CD4-positive, alpha-beta T cell treated with Interleukin-10 for 1 hour (primary cell): ENCODE results near the gene MARCHF9.

ENCODE experiments used
- DNase-seq: peaks from one replicate; pipeline ENCODE4 v3.0.0-alpha.2; 2020

The MARCHF9 gene

DNA sequence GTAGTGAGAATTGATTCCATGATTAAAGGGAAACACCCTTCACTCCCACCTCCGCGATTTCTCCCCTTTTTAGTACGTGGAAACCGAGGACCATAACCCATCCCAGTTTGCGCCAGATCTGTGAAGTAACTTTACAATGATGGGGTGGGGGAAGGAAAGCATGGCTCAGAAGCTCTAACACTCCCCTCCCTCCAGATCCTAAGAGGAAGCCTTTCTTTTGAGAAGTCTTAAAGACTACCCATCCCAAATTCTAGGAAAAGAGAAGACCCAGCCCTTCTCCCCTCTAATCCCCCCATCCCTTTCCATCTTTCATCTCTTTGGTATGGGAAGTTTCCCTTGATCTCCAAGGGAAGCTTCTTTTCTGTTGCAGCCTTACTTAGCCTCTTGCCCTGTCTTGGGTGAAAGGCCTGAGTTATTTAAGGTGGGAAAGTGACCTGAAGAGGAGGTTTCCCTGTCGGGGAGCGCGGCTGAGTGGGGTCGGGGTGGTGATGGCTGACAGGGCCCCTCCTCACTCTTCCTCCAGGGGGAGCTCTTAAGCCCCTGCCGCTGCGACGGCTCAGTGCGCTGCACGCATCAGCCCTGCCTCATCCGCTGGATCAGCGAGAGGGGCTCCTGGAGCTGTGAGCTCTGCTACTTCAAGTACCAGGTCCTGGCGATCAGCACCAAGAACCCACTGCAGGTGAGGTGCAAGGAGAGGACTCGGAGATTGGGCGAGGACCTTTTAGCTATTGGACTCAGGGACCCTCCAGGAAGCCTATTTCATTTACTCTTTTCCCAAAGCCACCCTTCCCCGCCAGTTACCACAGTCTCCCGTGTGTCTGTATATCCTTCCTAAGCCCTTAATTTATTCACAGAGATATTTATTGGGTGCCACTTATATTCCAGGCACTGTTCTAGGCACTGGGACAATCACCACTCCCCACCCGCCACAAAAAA lies 1.8 kb downstream of the MARCHF9 start:
- DNase-seq: peak; percentile 81

DNA sequence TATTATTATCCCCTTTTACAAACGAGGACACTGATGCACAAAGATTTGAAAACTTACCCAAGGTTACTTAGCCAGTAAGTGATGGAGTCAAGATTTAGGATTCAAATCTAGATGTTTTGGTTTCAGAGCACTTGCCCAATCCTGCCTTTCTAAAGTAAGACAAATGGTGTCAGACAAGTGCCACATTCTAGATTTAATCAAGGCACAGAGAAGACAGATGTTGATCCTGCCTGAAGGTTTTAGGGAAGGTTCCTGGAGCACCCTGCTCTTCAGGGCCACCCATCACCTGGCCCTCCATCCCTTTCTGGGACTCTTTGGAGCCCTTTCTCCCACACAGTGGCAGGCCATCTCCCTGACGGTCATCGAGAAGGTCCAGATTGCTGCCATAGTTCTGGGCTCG lies 2.9 kb downstream of the MARCHF9 start:
- DNase-seq: no peak

DNA sequence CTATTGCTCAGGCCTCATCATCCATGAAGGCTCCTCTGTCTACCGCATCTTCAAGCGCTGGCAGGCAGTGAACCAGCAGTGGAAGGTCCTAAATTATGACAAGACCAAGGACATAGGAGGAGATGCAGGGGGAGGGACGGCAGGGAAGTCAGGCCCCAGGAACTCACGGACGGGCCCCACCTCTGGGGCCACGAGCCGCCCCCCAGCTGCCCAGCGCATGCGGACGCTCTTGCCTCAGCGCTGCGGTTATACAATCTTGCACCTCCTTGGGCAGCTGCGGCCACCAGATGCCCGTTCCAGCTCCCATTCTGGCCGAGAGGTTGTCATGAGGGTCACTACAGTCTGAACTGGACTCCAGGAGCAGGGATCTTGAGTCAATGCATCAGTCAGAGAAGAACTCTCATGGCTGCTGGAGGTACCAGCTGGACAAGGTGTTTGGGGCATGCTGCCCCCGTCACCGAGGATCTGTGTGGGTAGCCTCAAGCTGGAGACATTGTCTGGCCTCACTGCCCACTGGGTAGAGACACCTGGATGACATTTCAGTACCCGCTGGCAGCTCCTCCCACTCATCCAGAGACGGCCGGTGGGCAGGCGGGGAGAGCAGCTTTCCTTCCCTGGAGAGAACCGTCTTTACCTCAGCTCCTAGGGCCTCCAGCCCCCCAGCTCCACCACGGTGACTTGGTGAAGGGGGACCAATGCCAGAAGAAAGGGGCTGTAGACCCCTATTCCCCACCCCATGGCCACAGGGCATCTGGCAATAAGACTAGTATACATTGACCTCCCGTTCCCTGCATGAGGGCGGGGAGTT lies 3.9 kb downstream of the MARCHF9 start:
- DNase-seq: no peak

DNA sequence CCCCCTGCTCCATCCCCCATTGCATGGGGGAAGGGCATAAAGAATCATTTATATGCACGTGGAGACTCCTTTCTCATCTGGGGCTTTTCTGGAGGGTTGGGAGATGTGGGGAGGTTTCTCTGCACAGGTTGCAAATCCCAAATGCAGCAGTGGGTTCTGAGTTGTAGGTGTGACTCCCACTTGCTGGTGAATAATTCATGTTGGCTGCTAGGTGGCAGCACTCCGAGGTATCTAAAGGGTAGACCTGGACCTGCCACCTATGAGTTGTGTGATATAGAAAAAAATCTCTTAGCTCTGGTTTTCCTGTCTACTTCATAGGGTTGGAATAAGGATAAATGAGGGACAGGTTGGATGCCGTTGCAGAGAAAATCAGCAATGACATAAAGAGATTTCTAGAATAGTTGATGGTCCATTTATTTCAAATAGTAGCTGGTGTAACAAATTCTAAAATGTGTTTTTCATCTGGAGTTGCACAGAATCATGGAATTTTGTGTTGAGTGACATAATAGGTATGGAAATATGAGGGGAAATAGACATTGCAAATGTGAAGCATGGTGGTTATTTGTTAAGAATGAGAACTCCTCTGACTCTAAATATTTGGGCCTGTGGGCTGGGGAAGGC lies 4.6 kb downstream of the MARCHF9 start:
- DNase-seq: peak; percentile 66

DNA sequence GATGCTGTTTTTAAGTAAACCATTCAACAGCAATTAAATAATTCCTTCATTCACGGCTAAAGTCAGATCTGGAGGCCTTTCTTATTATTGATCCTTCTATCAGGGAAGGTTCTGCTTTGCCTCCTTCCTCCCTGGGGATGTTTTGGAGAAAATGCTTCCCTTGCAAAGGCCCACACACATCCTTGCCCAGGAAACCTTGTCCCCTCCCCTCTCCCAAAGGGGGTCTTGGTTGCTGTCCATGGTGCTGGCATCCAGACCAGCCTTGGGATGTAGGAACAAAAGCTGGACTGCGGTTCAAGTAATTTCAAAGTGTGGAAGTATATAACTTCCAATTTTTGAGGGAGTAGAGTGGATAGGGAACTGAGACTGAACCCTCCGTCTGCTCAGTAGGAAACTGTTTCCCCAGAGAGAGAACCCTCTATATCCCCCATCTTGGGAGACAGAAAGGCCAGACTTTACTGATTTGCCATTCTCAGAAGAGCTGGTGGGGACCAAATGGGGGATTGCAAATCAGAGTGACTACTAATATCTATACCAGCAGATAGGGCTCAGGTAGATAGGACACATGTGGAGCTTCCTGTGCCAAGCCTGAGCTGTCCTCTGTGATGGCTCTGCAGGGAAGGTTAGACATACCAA lies 5.6 kb downstream of the MARCHF9 start:
- no peak for DNase-seq

DNA sequence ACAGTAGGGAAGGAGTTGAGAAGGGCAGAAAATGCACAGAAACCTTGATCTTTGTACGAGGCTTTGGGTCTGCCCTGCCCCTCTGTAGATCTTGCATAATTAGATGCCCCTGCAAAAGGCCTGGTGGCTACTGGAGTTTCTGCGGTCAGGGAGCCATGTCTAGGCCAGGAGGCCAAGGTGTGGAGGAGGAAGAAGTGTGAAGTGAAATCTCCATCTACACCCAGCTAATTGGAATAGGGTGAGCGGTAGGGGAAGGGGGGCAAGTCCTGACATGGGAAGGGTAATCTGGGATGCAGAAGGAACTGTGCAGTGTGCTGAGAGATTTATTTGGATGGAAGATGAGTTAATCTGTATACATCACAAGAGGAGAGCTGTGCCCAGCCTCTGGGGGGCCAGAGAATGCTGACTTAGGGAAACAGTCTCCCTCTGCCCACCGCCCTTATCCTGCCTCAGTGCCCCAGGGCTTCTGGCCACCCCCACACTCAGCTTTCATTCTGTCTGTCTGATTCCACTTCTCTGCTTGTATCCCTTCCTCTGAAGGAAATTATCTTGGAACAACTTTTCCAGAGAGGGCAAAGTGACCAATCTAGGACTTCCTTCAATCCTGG lies 6.6 kb downstream of the MARCHF9 start:
- DNase-seq: no peak

DNA sequence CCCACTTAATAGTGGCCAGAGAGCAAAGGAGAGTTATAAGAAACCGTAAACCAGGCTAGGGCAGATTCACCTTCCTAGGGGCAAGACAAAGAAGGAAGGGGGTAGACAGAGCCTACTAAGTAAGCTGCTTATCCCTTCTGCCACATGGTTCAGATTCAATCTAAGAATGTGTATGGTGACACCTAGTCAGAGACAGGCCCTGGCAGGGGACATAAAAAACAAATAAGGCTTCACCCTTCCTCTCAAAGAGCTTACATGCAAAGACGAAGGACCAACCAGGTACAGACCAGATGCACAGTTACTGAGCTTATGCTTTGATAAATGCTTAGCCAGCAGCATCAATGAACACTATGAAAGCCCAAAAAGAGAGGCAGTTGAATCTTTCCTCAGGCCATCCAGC lies 7.6 kb downstream of the MARCHF9 start:
- no peak for DNase-seq

DNA sequence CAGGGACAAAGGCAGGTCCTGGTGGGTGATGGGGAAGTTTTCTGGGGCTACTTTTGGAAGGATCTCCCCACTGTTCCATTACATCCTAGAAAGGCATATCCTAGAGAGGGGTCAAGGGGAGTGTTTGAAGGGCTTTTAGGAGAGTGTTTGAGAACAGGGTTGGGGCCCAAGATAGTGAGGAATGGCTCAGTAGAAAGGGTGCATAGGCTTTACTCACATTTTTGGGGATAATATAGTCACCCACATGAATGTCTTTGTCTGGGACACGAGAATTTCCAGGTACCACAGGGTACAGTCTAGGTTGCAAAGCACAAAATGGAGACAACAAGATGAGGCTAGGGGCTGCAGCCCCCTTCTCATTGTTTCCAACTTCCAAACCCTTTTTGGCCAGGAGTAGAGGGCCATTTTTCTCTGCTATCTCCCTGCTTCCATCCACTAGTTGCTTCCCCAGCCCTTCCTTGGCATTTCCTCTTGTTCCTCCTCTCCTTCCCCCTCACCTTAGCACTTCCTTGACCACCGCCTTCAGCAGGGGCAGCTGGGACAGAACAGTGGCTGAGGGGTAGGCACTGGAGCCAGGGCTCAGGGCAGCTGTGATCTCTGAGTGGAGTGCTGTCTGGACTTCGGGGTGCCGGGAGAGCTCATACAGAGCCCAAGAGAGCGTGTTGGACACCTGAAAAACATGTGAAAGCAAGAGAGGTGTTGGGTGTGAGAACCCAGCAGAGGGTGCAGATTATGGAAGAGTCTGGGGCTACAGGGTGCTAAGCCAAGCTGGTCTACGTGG lies 9.2 kb downstream of the MARCHF9 start:
- DNase-seq: no peak

DNA sequence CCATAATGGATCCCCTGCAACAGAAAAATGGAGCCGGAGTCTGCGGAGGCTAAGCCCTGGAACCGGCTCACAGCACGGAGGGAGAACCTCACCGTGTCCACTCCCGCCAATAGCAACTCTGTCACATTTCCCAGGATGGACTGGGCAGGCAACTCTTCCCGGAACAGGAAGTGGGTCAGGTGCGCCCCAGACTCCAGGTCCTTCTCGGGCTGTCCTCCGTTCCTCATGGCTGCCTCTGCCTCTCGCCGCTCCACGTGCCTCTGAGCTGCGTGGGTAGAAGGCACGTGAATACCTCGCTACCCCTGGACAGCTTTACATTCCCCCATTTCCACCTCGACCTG lies 9.7 kb downstream of the MARCHF9 start:
- DNase-seq: no peak

DNA sequence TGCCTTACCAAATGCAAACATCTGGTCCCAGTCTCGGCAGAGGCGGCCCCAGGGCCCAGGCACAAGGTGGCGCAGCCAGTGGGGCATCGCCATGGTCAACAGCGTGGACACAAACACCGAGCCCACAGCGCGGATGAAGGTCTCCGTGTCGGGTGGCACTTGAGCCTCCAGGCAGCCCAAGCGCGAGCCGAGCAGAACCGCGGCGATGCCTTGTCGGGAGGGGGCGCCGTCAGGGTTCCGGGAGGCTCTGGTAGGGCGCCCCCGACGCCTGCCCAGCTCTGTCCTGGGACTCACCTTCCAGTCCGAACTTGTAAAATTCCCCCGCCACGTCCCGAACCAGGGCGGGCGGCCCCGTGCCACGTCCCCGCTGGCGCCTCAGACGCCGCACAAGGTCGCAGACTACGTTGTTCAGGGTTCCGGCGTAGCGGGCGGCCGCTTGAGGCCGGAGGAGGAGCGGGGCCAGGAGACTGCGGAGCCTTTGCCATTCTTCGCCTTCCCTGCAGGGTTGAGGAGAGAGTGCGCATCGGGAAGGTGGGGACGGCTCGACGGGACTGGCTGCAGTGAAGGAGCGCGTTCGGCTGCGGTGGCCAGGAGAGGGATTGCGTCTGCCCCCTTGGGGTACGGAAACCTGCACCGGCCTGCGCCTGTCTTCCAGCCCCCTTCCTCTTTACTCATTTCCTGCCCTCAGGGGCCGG lies 10.2 kb downstream of the MARCHF9 start:
- peak; percentile 57 for DNase-seq

DNA sequence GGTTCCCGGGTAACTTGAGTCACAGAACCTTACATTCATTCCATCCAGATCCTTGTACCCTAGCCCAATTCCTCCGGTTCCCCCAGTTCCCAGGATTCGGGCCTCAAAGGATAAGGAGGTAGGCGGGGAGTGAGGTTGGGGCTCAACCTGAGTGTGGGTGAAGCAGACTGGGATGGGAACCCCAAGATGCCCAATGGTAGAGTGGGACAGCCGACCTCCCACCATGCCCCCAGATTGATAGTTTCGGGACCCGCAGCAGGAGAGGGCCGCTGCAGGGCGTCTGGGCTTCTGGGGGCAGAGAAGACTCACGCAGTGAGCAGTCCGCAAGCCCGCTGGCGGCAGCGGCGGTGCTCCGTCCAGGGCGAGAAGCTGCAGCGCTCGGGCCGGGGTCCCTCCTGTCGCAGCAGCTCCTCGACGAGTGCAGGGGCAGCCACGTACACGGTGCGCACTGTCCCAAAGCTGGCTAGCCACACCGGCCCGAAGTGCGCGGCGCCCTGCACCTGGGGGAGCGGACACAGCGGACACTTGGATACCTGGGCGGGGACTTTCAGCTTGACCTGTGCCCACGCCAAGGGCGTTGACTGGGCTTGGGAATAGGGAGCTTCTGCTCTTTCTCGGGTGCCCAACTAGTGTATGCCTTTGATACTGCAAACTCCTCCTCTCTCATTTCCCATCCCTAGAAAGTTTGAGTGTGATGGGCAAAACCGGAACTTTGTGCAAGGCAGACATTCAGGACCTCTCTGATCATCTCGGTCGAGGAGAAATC lies 11.0 kb downstream of the MARCHF9 start:
- DNase-seq: no peak

DNA sequence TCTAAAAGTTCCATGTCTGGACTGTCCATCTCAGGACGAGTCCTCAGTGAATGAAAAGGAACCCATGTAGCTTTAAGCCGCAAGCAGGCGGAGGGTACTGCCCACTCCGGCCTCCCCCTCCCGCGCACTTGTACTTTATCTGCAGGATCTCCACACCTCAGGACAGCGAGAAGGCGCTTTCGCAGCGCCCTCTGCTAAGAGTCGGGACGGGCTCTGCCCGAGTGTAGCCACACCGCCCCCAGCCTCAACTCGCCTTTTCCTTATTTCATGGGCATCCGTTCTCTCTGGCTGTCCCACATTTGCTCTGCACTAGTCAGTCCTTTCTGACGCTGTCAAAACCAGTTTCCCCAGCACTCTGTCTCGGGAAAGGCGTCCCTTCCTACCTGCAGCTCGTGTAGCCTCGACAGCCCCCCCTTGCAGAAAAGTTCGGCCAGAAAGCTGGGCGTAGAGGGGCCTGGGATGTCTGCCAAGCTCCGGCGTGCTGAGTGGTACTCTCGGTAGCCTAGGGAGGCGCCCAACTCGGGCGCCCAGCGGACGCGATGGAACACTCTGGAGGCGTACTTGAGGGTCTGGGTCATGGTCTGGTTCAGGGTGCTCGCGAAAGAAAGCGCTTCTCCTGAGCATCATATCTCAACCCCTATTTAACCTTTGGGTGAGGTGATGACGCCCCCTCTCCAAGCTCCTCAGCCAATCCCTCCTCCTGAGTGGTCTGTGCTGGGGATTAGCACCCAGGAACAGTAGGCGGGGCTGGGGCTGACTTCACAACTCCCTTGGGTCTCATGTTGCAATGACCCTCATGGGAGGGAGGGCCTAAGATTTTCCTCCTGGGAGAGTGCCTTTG lies 11.8 kb downstream of the MARCHF9 start, which contains the start of gene CYP27B1:
CYP27B1 (minus strand) TSS at position 615 of the 841 bp plus-strand sequence; CDS start at position 578, 37 bp downstream.
- no peak for DNase-seq

DNA sequence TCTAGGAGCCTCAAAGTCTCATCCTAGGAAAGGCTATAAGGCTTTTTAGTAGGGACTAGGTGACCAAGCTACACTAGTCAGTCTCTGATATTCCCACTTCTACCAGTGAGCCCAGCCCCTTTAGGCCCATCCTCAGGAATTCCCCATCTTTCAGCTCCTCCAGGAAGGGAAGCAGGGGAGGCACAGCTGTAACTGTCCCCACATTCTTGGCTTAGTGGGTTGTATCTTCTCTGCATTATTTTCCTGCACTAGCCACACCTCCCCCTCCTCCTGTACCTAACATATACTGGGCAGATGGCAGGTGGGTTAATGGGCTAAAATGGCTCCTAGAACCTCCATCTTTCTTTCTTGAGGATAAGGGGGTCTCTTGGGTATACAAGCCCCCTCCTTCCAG lies 12.4 kb downstream of the MARCHF9 start:
- DNase-seq: no peak

DNA sequence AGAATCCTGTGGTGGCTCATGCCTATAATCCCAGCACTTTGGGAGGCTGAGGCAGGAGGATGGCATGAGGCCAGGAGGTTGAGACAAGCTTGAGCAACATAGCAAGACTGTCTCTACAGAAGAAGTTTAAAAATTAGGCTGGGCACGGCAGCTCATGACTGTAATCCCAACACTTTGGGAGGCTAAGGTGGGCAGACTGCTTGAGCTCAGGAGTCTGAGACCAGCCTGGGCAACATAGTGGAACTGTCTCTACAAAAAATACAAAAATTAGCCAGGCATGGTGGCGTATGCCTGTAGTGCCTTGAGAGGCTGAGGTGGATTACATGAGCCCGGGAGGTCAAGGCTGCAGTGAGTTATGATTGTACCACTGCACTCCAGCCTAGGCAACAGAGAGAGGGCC lies 13.0 kb downstream of the MARCHF9 start:
- no peak for DNase-seq

DNA sequence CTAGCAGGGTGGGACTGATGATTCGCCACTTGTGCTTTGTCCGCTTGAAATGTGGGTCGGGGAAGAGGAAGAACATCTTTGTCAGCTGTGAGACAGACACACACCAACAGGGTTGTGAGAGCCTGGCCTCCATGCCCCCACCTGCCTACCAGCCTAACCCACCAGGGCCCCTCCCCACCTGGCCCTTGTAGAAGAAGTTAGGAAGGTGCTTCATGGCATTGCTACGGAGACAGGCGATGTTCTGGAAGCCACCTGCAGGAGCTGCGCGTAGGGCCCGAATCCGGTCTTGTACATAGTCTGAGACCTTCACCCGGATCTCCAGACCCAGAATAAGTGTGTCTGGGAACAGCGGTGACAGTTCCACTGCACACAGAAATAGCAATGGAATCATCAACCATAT lies 14.7 kb downstream of the MARCHF9 start:
- DNase-seq: no peak

DNA sequence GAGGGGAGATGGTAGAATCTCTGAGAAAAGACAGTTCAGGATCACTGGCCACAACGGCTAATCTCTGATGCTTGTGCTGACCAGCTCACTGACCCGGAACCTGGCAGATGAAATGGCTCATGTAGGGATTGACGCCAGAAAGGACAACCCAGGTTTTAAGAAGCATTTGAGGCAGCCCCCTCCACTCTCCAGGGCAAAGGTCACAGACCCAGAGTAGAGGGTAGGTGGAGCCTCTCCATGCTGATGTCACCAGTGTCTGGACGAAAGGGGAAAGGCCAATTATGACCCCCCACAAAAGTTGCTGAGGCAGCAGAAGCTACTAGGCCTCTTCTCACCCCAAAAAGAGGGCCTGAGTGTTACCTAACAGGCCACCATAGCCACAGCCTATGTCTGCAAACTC lies 15.8 kb downstream of the MARCHF9 start:
- no peak for DNase-seq

DNA sequence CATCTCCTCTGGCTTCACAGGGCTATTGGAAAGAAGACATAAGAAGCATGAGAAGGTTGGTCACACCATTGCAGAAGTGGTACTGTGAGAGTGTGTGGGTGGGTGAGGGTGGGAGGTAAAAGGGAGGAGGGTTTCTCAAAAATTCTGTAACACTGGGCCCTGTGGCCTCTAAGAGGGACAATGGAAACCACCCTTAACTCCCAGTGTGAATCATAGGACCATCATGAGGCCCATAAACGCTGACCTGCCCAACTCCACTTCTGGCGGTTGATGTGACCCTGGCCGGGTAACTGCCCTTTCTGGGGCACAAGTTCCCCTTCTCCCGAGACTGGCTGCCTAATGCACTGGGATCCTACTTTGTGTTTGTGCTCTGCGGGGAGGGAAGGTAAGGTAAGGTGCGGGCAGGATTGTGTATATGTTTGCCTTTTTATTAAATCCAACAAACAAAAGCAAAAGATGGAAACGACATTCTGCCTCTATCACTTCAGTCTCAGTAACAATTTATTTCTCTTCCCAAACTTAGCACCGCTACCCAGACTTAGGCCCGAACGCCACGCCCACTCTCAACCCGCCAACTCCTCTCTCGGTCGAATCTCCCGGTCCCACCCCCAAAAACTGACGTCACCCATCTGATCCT lies 16.5 kb downstream of the MARCHF9 start:
- DNase-seq: peak; percentile 85

DNA sequence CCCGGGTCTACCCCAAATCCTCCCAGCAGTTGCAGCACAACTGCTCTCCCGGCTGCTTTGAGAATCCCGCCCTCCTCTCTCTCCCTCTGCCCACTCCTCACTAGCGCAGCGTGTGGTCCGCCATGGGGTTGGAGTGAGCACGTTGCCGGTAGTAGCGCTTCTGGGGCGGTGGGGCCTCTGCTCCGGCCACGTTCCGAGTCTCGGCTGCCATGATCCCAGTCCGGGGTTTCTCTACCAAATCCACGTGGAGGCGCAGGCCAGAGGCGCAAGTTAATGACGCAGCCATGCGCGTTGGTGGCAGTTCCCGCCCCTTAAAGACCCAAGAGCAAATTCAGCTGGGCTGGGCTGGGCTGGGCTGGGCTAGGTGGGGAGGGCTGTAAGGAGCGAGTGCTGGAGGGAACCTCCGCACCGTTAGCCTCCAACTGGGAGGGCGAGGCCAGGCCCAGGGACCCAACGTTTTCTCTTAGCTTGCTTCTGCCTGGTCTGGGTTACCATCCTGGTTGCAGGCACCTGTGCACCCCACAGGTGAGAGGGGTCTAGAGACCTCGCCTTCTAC lies 17.0 kb downstream of the MARCHF9 start, which contains the start of gene METTL1:
METTL1 (minus strand) TSS at position 233 of the 556 bp plus-strand sequence; CDS start at position 211, 22 bp downstream.
- DNase-seq: peak; percentile 92
